Keratinocyte (primary cell): ENCODE results near the gene SLC39A3.

Experiments
- CTCF ChIP-seq, 3 experiments: IDR thresholded peaks in 1 of 3; conservative IDR thresholded peaks in 1 of 3; optimal IDR thresholded peaks in 1 of 3; 2 replicates in 2 of 3; 3 replicates in 1 of 3; pipeline versions ENCODE3 to v1.5.1; 2011; ENCODE audit warnings: low read length in 3 of 3, mild to moderate bottlenecking in 3 of 3, moderate library complexity in 2 of 3, control low read depth in 1 of 3, inconsistent platforms in 1 of 3; ENCODE audit not compliant: insufficient read depth in 2 of 3; ENCODE audit errors: extremely low read depth in 1 of 3
- EZH2 ChIP-seq: IDR thresholded peaks from one replicate; pipeline ENCODE4 v1.6.1; 2012; ENCODE audit warnings: inconsistent platforms, mild to moderate bottlenecking, low read length, moderate library complexity

GRCh38 chr19:2762783-2763496 is 23.1 kb upstream of the SLC39A3 start:
- no peak for TF ChIP-seq CTCF (optimal IDR thresholded peaks at IDR 0.05 in 1 of 3, IDR thresholded peaks at IDR 0.05 in 1 of 3, conservative IDR thresholded peaks at IDR 0.05 in 1 of 3; ENCODE audit: extremely low read depth in 1 of 3, insufficient read depth in 2 of 3, low read length in 3 of 3)
- no peak for TF ChIP-seq EZH2
